Activated CD8-positive, alpha-beta memory T cell treated with anti-CD3 and anti-CD28 coated beads, Interleukin-2, amount 50 U/mL, for 1 hour (primary cell): Measurements from ENCODE around the gene C10orf90.
"Not testable (repeated sequence)": the region's sequence is repeated elsewhere in the genome, so short reads cannot be mapped to it uniquely, and the experiment has no call there.

Experiments
- DNase-seq: peaks from one replicate; pipeline ENCODE4 v3.0.0-alpha.2; 2020; ENCODE audit errors: extremely low read depth

Gene C10orf90

DNA sequence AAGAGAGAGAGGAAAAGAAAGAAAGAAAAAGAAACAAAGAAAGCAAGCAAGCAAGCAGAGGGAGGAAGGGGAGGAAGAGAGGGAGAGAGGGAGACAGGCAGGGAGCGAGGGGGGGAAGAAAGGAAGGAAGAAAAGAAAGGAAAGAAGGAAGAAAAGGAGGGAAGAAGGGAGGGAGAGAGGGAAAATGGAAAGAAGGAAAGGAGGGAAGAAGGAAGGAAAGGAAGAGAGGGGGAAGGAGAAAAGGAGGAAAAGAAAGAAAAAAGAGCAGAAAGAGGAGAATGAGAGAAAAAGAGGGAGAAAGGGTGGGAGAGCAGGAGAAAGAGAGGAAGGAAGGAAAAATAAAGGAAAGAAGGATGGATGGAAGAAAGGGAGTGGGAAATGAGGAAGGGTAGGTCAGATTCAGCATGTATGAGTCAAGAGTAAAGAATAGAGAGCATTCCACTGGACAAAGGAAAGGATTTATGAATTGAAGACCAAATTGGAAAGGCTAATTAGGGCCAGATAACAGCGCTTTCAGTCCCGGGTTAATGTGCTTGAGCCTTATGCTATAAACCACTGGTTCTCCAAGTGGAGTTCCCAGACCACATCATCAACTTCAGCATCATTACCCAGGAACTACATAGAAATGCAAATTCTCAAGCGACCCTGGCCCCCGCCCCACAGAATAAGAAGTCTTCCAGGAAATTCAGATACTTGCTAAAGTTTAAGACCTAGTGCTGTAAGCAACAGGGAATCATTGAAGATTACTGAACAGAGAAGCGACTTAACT lies 85.1 kb downstream of the C10orf90 start:
- DNase-seq, result no peak

DNA sequence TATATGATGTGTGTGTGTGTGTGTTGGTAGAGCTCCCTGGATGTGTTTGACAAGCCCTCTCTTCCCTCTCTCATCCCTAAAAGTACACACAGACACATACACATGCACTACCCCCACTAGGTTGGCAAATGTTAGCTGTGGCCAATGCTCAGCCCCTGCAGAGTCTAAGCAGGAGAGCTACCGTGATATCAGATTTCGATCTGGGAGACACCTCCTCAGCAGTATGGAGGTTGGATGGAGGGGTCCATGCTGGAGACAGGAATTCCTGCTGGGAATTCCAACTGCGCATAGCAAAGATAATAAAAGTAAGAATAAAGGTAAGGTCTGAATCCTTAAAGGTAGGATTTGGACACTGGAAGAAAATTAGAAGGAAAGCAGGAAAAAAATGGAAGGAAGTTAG lies 85.7 kb downstream of the C10orf90 start:
- DNase-seq, result no peak

- no peak for DNase-seq
These were observed 86.8 kb downstream of the C10orf90 start for GRCh38 chr10:126583552-126584200.

DNA sequence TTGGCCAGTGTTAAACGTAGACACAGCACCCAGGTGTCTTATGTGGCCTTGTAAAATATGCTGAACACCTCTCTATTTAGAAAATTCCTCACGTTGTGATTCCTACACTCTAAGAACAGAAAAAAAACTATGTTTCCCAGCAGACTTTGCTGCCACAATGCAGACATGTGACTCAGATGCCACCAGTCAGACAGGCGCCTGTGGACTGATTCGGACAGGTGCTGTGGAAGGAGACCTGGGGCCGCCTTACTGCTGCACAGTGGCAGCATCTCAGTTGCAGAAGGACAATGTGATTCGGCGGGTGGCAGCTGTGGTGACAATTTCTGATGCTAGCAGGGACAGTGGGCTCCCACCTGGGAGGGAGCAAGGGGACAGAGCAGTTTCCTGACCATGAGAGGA lies 88.8 kb downstream of the C10orf90 start:
- DNase-seq, result no peak

DNA sequence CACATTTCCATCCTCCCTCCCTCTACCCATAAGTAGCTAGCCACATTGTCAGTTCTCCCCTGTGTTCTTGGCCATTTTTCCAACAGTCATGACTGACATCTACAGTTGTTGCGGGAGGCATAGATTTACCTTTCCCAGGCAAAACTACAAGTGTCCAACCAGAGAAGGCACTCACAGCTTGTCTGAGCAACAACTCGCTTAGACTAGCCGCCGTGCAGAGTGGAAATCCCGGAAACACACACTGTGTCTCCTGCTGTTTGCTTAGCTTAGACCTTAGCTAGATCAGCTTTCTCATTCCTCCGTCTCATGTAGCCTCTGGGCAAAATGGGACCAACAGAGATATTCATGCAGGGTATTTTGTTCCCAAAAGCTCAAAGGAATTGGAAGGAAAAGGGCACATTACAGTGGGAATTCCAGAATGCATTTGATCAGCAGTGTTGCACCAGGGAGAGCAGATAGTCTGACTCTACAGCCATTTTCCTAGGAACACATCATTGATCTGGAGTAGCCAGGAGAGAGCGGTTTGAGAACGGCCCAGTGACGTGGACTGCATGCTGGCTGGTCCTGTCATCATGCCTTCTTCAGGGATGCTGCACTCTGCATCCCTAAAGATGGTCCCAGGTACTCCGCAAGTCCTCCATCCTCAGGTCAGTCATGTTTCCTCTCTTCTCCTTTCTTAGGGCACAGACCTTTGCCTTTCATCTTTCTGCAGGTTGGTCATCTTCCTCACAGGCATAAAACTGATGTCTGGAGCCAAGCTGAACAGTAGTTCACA lies 89.4 kb downstream of the C10orf90 start:
- DNase-seq, result no peak

- DNase-seq, result no peak
These were observed 94.2 kb downstream of the C10orf90 start for GRCh38 chr10:126576336-126576735.

DNA sequence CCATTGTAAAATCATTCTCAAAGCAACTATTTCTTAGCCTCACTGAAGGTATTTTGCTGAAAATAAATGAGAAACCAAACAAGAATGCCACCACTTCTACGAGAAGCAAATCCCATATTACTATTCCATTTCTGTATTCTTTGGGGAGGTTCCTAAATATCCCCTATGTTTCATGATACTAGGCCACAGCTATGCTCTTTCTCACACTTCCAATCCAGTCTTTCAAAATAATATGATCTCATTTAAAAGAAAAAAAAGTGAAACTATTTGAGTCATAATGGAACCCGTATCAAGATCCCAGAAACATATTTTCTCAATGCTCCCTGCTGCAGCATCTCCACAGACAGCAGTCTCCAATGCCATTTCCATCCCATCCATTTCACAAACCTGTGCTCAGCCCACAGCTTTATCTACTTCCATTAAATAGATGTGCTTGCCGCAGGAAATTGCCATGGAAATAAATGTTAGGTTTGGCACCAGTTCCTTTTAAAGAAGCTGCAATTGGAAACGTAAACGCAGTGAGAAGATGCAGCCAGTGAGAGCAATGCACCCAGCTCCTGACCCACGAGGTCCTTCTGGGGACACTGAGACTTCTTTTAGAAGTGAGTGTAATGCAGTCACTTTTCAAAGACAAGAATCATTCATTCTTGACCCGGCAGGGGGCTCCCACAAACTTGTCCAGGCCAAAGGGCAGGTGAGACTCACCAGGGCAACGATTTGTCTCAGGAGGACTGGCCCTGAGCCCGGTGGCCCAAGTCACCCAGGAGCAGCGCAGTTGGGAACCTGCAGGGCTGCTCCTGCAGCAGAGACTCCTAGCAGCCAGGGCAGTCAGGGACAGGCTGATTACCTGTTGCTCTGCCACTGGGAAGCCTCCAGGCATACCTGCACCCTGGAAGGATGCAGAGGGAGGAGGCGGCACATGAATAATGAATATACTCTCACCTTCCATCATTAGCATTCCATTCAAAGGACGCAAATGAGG lies 99.6 kb downstream of the C10orf90 start:
- no peak for DNase-seq

DNA sequence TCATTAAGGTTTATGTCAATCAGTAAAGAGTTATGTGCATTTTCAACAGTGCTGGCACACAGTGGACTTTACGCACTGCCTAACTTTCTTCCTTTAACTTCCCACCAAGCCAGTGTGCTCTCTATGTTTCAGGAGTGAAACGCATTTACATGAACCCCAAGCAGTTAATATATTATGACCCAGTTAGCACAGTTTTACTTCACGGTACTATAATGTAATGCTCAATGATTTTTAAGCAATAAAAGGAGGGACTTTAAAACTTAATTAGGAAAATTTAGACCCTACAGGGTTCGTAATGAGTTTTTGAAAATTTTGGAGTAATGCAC lies 100.3 kb downstream of the C10orf90 start:
- DNase-seq, result no peak

GRCh38 chr10:126569513-126570244 lies 100.8 kb downstream of the C10orf90 start:
- DNase-seq, result no peak

GRCh38 chr10:126568809-126569385 lies 101.6 kb downstream of the C10orf90 start:
- no peak for DNase-seq

DNA sequence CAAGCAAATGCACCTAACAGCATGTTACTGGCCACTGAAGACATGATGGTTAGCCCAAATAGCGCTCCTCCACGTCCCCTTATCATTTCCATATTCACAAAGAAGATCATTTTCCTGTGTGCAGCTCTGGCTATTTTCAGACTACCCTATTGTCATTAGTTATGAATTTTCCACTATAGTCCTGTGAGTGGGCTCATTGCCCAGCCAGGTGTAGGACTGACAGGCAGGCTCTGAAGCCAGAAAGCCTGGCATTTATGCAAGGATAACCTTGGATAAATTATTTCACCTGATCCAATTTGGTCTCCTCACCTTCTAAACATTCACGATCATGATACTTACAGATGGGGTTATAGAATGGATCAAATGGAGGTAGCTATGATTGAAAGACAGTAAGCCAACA lies 104.6 kb downstream of the C10orf90 start:
- no peak for DNase-seq

GRCh38 chr10:126565441-126565840 lies 105.1 kb downstream of the C10orf90 start:
- DNase-seq, result no peak

DNA sequence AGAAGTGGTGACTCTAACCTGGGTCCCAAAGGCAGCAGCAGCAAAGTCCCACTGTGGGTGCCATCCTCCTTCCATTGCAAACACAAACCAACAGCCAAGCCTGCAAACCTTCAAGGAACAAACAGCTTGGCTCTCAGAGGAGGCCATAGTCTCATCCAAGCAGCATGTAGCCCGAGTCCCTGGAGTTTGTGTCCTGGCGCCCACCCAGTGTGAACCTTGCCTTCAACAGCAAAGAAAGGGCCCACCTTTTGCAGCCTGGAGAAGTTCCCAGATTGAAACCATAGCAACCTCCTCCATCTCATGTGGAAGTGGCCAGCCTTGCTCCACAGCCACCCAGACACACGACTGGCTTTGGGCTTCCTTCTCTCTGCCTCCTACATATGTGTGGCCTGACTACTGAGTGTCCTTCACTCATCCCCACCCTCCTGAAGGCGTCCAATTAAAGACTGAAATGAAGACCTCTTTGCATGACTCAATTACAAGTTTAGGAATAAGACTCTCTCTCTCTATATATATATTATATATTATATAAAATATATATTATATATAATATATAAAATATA lies 106.1 kb downstream of the C10orf90 start:
- DNase-seq, result no peak

GRCh38 chr10:126563361-126563760 lies 107.1 kb downstream of the C10orf90 start:
- DNase-seq, result no peak

GRCh38 chr10:126561921-126562680 lies 108.4 kb downstream of the C10orf90 start:
- no peak for DNase-seq

DNA sequence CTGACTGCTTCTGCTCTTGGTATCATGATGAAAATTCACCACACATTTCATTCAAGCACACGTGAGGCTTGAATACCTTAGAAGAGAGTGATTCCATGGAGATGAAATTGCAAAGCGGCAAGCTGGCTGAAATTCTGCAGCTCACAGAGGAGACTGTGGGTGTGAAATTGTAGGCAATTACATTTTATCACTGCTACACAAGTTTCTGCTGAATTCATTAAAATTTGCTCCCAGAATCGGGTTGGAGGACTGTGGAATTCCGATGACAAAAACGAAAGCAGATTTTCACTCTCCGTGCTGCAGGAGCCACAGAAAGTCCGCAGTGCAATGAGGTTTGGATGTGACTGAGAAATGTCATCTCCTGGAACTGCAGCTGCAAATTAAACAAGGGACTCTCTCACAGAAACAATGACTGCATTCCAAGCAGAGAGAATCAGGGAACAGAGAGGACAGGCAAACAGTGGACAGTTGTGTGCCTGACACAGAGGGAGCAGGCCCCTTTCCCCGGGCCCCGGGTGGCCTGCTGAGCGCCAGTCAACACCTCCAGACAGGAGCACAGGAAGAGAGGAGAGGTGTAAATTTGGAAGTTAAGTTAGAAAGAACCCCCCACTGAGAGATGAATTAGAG lies 109.1 kb downstream of the C10orf90 start:
- no peak for DNase-seq

DNA sequence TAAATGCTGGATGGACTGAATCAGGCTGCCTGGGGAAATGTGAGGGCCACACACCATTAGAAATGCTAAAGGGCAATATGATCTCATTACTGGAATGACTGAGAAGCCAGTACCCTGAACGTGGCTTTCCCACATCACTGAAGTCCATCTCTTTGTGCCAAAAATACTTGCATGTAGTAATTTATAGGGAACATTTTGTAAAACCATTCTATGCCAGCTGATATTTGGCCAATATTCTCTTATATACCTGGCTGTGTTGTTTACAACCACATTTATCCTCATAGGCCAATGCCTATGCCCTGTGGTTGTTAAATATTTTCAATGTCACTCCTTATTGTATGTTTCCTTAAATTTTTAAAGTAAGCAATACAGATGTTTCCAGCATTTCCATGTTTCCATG lies 111.6 kb downstream of the C10orf90 start:
- no peak for DNase-seq

DNA sequence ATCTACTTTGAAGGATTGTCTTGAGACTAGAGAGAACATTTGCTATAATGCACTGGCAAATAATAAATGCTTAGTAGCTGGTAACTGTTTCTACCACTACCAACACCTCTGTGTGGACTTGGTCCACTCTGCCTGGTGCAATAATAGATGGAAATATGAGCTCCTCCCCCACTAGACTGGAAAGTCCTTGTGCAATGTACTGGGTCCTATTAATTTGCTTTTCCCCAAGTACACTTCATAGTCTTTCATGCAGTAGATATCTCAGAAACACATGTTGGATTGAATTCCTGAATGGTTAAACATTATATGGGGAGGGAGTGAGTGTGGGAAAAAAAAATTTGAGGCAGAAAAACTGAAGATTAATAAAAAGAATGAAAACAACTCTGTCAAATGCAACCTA lies 119.3 kb downstream of the C10orf90 start:
- no peak for DNase-seq

GRCh38 chr10:126550586-126550985 lies 119.9 kb downstream of the C10orf90 start:
- DNase-seq, result not testable (repeated sequence)
